ENCODE results near the gene PTPRA. TPM values are rescaled to one million over a fixed set of nuclear protein-coding genes. Genes with fewer than 3 reads are reported as not detected.

The PTPRA gene
- total RNA-seq, 1 experiment from 2014 or later = 45.2 TPM

DNA sequence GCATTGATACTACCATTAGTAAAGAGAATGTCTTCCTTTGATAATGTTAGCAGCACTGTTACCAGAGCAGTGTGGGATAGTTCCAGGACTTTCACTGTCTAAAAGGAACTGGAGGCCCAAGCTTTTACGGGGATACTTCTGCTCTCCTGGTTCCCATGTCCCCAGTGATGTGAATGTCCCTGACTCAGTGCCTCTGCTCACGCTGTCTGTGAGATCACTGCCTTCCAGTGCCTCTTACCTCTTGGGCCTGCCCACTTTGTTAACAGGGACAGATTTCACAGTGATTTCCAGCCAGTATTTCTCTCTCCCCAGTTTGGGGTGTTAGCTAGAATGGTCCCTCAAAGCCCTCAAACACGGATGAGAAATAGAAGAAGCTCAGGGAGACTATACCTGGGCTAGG is 14.4 kb downstream of the PTPRA start:
- Histone ChIP-seq H3K18ac (ENCODE audit: insufficient read length, low read depth, low read length) (no peak overlapping the region), H2BK15ac (ENCODE audit: low read depth, low read length) (no peak overlapping the region), H3K79me2 (ENCODE audit: insufficient read depth, low read length) (peaks cover 20% of the 10 kb centered on the region), H2BK5ac (ENCODE audit: insufficient read length, low read length) (no peak overlapping the region), H3K9me3 (ENCODE audit: control insufficient read depth, low read depth, low read length) (no peaks in the 10 kb centered on the region), H2BK12ac (ENCODE audit: insufficient read length, low read depth, low read length) (no peak overlapping the region), H4K8ac (replicated peaks; ENCODE audit: insufficient read length, low read depth, low read length) (no peak overlapping the region), H3K9ac (ENCODE audit: extremely low read depth, insufficient read length, low read length) (no peak overlapping the region), H3K56ac (ENCODE audit: insufficient read length, low read depth, low read length) (no peak overlapping the region), H2AFZ (ENCODE audit: low read length) (no peak overlapping the region), H3K14ac (ENCODE audit: insufficient read depth, low read length) (no peak overlapping the region), H3K23me2 (ENCODE audit: insufficient read length, low read depth, low read length, poor library complexity, severe bottlenecking) (no peaks in the 10 kb centered on the region), H4K5ac (ENCODE audit: insufficient read length, low read depth, low read length) (no peak overlapping the region), H2AK5ac (ENCODE audit: insufficient read length, low read length) (no peak overlapping the region), H4K91ac (ENCODE audit: insufficient read length, low read depth, low read length) (no peak overlapping the region), H3K23ac (ENCODE audit: insufficient read length, low read depth, low read length) (no peak overlapping the region), H2BK20ac (ENCODE audit: low read depth, low read length, poor library complexity, severe bottlenecking) (no peak overlapping the region), H3K4me1 (ENCODE audit: insufficient read depth, low read length) (no peaks in the 10 kb centered on the region), H3T11ph (ENCODE audit: low read length) (no peak overlapping the region), H2BK120ac (ENCODE audit: low read depth, low read length, poor library complexity, severe bottlenecking) (no peak overlapping the region), H3K4me2 (ENCODE audit: insufficient read depth, insufficient read length, low read length) (no peak overlapping the region), H3K79me1 (ENCODE audit: insufficient read depth, low read depth, low read length, poor library complexity, severe bottlenecking) (peaks cover 14% of the 10 kb centered on the region), H4K20me1 (ENCODE audit: control insufficient read depth, insufficient read depth, insufficient read length) (no peaks in the 10 kb centered on the region), H3K27me3 (ENCODE audit: insufficient read depth, low read length) (no peaks in the 10 kb centered on the region), H3K27ac (ENCODE audit: insufficient read length, low read depth, low read length) (no peak overlapping the region), H3K4ac (ENCODE audit: low read depth, low read length) (no peak overlapping the region)
- WGBS (ENCODE audit: extremely low coverage, insufficient read length, low lambda C conversion rate) = no CpG with 5 or more reads among the region's 3 CpGs
- no peak overlapping the region for H3K4me3 Mint-ChIP-seq
- DNase-seq = no peak
- no peaks in the 10 kb centered on the region for H3K9me3 Mint-ChIP-seq
- no peaks in the 10 kb centered on the region for H3K4me1 Mint-ChIP-seq
- TF ChIP-seq, protein P1, sequence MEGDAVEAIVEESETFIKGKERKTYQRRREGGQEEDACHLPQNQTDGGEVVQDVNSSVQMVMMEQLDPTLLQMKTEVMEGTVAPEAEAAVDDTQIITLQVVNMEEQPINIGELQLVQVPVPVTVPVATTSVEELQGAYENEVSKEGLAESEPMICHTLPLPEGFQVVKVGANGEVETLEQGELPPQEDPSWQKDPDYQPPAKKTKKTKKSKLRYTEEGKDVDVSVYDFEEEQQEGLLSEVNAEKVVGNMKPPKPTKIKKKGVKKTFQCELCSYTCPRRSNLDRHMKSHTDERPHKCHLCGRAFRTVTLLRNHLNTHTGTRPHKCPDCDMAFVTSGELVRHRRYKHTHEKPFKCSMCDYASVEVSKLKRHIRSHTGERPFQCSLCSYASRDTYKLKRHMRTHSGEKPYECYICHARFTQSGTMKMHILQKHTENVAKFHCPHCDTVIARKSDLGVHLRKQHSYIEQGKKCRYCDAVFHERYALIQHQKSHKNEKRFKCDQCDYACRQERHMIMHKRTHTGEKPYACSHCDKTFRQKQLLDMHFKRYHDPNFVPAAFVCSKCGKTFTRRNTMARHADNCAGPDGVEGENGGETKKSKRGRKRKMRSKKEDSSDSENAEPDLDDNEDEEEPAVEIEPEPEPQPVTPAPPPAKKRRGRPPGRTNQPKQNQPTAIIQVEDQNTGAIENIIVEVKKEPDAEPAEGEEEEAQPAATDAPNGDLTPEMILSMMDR (conservative IDR thresholded peaks at IDR 0.05) = no peak
- H3K27me3 Mint-ChIP-seq (ENCODE audit: low read depth) = no peaks in the 10 kb centered on the region
- no peak overlapping the region for H3K27ac Mint-ChIP-seq
- H3K36me3 Mint-ChIP-seq (ENCODE audit: insufficient read depth in 1 of 3, low read depth in 3 of 3) = no peaks in the 10 kb centered on the region
